Jurkat, Clone E6-1 (cell line): ENCODE results near the gene GRIN3A.

ENCODE experiments used
- DNase-seq: peaks from one replicate; pipeline ENCODE4 v3.0.0-alpha.2; 2011; ENCODE audit warnings: low read depth, low spot score
- H3K4me3 ChIP-seq: 2 replicates; pipeline ENCODE4 v1.5.1; 2011; ENCODE audit warnings: mild to moderate bottlenecking, low read length, control low read depth, moderate library complexity

The GRIN3A gene

DNA sequence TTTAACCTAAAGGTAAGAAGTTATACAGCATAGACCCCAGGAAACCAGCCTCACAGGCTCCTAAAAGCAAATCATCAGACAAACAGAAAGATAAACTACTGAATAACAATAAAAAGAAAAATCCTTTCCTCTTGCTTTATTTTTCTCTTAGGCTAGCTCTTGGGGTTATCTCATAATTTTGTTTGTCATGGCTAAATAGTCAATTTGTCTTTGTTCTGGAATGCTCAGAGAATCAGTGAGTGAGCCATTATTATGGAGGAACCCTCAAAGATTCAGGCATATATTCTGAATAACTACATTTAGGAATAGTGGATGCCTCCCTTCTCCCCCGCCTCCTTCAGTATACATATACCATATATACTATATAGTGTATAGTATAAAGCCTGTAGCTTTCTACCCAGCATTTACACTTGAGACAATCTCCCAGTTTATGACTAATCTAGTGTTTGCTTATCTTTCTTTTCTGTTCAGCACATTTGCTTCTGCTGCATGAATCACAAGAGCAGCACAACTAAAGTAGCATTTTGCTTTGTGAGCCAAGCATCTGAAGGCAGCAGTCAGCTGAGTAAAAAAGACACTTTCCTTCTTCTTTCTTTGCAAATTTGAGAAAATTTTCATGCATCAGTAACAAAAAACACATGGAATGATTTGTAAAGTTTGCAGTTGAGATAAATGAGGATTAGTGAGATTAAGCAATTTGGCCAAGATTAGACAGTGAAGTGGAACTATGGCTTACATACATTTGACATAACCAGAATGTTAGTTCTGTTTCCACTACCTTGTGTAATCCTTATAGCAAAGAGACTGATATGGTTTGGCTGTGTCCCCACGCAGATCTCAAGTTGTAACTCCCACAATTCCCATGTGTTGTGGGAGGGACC is 98.4 kb downstream of the GRIN3A start:
- no peak for DNase-seq
- H3K4me3 ChIP-seq, result no peak overlapping the region

DNA sequence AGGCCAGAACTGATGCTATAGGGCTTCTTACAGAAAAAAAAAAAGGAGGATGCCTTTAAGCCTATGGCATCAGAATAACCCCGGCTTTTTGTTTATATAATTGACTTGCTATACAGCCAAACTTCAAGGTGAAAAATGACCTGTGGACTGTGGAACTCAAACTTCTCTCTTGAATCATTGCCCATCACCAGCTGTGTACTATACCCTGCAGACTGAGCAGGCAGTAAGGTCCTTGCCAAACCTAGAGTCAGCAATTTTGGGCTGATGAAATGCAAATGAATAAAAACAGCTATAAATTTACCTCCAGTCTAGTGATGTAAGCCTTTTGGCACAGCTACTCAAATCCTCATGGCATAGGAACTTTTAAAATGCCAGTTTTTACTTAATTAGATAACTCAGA is 99.1 kb downstream of the GRIN3A start:
- DNase-seq, result no peak
- H3K4me3 ChIP-seq, result no peak overlapping the region

DNA sequence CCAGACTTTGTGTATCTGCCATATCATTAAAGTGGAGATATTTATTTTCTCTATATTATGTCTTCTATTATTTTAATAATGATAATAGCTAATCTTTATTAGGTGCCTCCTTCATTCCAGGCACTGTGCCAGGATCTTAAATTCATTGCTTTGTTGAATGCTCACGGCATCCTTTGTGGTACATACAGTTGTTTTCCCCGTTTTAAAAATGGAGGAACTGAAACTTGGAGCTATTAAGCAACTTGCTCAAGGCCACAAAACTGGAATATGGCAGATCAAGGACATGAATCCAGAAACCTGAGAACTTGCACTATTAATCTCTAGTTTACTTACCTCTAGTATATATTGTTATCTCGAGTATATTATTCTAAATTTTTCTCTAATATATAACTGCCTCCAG is 102.2 kb downstream of the GRIN3A start:
- no peak for DNase-seq

DNA sequence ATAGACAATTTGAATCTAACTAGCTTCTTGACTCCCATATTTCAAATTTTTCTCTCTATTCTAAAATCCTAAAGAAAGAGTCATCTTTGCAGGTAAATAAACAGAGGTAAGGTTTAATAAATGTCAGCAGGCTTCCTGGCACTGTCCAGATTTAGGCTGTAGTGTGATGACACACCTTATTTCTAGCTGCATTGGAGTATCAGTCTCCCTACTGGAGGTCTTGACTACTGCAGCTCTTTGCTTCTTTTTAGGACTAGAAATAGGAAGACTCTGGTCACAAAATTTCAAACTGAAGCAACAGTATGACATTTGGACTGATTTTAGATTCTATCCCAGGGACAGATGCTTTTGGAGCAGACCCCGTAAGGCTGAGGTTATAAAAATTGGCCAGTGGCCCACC is 103.0 kb downstream of the GRIN3A start:
- DNase-seq, result no peak
- no peak overlapping the region for H3K4me3 ChIP-seq

More for the DNA sequence above, 102.2 kb downstream of the GRIN3A start:
- H3K4me3 ChIP-seq, result no peak overlapping the region

DNA sequence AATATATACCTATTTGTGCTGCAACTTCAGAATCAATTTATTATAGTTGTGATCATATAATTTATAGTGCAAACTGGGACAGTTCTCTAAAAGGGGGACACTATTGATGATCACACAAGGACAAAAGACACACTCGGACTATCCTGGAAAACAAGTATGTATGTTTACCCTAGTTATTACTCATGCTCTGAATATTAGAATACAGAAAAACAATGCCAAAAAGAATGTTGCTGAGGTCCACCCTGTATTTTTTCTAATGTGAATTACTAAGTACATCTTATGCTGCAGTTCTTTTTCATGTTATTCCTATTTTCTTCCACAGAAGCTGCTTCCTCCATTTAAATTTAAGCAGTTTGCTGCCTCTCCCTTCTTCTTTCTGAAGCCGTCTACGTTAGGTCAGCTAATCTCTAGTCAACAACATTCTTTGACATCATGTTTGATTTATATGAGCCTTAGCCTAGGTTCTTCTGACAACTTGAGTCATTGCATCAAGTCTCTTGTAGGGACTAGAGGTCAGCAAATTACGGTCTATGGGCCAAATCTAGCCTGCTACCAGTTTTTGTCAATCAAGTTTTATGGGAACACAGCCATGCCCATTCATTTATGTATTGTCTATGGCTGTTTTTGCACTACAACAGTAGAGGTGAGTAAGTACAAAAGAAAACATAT is 103.6 kb downstream of the GRIN3A start:
- H3K4me3 ChIP-seq, result no peak overlapping the region
- DNase-seq, result no peak

DNA sequence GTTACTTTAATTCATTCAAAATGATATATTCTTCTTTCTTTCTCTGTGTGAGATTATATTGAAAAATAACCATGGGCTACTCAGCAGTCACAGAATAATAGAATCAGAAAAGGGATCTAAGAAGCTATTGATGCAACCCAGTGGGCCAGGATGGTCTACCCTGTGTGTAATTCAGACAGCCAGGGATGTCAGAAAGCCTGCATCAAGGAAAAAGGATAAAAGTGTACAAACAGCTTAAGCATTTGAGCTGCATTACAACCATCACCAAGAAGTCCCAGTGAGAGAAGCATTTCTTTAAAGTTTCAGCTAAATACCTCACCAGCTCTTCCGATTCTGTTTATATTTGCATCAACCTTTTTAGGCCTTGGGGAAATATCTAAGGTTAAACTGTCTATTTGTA is 105.8 kb downstream of the GRIN3A start:
- H3K4me3 ChIP-seq, result no peak overlapping the region
- DNase-seq, result no peak

DNA sequence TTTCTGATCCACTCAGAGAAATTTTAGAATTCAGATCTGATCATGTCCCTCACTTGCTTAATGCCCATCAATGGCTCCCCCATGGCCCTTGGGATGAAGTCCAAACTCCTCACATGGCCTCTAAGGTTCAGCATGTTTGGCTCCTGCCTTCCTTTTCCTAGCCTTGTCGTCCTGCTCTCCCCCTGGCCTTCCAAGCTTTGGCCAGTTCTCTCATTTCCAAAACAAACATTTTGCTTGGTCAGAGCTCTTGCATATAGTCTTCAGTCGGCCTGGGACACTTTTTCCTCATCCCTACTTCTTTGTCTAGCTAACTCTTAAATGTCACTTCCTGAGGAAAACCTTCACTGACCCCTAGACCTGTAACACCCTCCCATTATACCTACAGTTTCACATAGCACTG is 106.6 kb downstream of the GRIN3A start:
- no peak for DNase-seq
- no peak overlapping the region for H3K4me3 ChIP-seq

DNA sequence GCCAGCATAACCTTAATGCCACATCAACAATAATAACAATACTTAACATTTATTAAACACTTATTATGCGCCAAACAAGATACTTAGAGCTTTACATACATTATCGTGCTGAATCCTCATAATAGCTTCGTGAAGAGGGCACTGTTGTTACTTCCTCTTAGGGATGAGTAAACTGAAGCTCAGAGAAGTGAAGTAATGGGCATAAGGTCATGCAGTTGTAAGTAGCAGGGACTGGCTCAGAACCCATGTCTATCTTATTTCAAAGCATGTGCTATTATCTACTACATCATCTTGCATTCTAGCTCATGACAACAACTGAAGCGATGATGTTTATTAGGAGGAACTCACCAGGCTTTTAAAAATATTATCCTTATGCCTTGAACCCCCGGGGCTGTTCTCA is 108.8 kb downstream of the GRIN3A start:
- no peak for DNase-seq
- no peak overlapping the region for H3K4me3 ChIP-seq

DNA sequence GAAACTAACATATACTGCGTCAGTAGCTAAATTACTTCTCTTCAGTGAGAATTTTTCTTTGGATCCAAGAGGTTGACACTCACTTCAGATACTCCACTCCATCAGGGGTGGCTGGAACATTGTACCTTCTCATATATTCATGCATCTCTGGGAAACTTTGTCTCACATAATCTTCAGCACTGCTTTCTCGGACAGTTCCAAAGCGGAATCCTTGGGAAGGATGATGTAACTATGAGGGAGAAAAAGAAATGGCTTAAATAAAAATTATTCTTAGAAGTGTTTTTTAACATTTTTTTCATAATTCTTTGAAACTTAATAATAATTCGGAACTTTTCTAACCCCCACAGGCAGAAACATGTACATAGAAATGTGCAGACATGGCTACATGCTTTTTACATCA is 110.3 kb downstream of the GRIN3A start:
- H3K4me3 ChIP-seq, result no peak overlapping the region
- DNase-seq, result no peak

DNA sequence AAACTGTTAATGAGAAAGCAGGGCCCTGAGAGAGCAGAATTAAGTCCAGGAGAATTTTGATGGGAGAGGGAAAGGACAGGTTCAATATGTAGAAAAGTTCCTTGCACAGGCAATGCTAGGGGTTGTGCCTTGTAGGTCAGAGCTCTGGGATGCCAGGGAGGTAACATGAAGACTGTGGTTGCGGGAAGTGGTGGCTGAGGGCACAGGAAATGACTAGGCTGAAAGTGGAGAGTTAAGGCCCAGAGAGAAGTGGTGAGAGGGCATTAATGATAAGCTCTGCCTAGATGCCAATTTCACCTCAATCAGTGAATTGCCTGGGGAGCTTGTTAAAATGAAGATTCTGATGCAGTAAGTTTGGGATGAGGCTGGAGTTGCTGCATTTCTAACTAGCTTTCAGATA is 112.2 kb downstream of the GRIN3A start:
- no peak overlapping the region for H3K4me3 ChIP-seq
- peak; percentile 5 for DNase-seq

DNA sequence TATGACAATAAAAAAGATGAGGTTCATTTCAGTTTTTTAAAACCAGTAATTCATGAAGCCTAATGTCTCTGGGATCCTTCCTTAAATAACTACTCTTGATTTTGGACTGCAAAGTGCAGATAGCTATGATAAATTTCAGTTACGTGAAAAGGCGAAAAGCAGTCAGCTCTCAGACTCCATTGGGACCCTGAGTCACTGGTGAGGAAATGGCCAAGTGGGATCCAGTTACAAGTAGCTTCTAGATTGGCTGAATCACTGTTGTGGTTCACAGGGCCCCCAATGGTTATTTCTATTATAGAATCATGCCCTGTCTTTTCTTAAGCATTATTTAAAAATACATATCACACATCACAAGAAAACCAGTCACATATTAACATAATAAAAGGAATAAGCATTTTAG is 112.6 kb downstream of the GRIN3A start:
- no peak overlapping the region for H3K4me3 ChIP-seq
- no peak for DNase-seq

DNA sequence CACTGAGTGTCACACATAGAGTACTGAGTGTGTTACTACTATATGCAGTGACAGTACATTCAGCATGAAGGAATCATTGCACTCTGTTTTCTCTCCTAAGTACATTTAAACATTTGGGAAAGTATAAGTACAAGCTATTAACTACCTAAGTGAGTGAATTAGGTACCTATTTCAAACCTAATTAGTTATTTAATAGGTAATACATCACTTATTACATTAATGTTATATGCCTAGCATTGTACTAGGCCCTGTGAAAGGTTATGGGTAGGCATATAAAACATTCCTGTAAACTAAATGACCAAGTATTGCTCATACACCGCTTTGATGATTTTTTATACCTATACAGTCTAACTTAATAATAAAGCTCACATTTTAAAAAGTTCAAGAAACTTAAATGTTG is 118.0 kb downstream of the GRIN3A start:
- DNase-seq, result no peak
- H3K4me3 ChIP-seq, result no peak overlapping the region

DNA sequence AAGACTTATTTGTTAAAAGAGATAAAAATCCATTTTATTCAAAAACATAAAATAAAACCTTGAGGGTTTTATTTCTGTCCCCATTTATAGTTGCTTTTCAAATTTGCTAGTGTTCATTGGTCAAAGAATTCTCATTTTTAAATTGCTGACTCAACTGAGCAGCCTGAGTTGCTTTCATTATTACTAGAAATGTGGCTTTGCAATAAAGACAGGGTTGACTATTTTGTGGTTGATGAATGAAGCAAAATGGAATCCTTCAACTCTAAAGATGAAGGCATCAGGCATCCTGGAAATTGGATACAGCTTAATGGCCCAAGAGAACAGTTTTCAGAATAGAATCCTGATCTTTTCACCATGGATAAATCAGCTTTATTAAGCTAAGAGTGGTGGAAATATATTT is 119.7 kb downstream of the GRIN3A start:
- no peak for DNase-seq
- H3K4me3 ChIP-seq, result no peak overlapping the region

DNA sequence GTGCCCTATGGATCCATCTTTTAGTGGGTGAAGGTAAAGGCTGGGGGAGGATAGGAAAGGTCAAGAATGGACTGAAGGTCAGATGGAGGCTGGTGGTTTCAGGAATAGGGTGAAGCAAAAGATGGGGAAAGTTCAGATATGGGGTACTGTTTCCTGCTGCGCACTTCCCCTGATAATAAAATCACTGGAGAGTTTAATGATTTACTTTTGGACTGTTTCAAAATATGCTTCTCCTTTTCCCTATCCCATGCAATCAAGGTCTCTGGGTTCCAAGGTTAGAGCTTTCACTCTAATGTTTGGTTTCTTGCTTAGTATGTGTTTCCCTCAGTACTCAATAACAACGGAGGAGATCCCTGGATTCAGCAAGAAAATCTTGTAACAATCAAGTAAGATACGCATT is 132.9 kb downstream of the GRIN3A start:
- no peak for DNase-seq
- H3K4me3 ChIP-seq, result no peak overlapping the region

DNA sequence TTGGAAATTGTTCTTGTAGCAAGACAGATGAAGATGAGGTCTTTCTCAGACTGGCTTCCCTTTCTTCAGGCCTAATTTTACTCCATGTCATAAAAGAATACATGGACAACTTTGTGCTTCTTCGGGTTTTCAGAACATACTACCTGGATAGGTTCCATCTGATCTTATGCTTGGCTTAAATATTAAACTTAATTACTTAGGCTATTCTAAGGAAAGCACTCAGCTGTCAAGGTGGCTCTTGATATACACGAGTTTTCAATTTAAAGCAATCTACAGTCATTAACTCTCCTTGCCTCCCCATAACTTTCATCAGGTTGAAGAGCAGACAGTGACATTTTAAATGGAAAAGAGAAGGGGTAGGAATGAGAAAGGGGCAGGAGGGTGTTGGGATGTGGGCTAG is 134.2 kb downstream of the GRIN3A start:
- no peak overlapping the region for H3K4me3 ChIP-seq
- no peak for DNase-seq

DNA sequence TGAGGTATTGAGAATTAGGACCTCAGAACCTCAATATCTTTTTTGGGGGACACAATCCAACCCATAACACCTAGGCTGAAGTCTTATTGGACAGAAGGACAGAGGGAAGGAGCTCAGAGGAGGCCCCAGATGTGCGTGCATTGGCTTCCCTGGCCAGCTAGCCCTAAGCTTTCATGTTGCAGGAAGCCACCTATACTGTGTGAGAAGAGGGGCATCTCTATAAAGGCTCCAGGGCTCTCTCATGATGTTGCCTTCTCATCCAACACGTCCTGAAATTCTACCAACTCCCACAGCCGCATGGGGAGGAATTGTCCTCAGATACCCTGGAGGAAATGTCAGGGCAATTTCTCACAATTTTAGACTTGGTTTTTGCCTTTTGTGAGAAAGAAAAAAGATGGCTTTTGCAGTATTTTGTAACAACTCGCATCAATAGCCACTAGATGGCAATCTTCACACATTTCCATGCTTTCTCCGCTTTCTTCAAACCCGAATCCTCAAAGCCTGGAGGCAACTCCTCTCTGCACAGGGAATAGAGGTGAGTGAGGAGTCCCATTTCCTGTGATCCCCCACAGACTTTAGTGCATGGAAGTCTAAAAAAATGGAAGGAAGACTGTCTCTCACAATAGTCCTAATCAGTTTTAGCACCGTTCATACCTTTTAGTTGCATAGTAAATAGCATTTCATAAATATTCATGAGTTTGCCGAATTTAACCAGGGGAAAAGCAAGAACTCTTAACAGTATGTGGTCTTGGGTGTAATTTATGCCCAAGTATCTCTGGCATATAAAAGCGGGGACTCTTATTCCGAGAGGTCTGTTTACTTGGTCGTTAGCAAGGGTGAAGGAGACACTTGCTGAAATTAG is 136.3 kb downstream of the GRIN3A start:
- no peak overlapping the region for H3K4me3 ChIP-seq
- peak; percentile 28 for DNase-seq

DNA sequence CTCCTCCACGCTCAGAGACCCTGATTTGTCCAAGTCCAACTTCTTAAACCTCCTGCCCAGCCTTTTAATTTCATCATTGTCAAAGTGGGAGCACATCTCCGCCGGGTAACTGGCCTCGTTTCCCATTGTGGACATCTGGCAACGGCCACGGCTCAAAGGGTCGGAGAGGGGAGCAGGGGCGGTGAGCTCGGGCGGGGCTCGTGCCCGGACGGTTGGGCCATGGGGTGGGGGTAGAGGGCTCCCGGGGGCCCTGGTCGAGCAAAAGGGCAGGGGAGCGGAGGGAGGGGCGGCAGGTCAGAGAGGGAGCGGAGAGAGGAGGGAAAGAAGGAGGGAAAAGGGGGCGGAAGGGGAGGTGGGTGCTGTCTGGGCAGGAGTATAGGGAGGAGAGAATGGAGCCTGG is 143.7 kb downstream of the GRIN3A start, which contains the start of gene PPP3R2:
Gene PPP3R2, minus strand, starts transcription at position 174 of the 400 bp plus-strand sequence. Its CDS starts 48 bp downstream, at position 126.
- DNase-seq, result no peak
- no peak within 1 kb of the TSS for H3K4me3 ChIP-seq

DNA sequence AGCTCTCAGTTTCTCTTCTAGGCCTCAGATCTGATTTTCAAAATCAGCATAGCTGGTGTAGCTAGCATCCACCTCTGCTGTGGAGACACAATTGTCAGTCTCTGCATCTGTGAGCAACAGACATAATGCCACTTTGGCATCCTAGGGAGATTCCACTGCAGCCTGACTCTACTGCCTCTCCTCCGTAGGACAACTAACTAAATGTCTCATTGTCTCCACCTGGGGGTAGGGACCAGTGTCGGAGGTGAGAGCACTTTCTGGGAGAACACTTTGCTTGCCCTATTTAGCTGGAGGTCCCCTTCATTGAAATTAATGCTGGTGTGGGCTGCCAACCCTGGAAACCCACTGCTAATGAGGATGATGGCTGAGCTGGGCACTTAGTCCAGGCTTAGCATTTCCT is 145.1 kb downstream of the GRIN3A start:
- no peak overlapping the region for H3K4me3 ChIP-seq
- no peak for DNase-seq

DNA sequence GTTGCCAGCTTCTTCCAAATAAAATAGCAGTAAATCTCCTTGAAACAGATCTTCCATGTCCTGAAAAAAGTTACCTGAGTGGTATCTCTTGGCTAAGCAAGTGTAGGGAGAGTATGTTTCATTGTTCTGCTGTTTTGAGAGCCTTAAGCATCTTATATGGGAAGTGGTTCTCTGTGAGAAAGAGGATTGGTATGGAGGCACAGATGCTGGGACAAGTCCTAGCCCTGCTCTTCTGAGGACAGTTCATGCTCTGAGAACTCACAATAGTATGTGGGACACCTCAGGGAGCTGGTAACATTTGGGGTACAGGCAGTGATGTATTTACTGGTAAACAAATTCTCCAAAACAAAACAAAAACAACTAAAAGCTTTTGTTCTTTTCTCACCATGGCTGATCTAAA is 145.7 kb downstream of the GRIN3A start:
- no peak overlapping the region for H3K4me3 ChIP-seq

More for the DNA sequence above, 145.7 kb downstream of the GRIN3A start:
- DNase-seq, result no peak
